ENCODE measurements around the gene ARHGEF38. TPM values are rescaled to one million over a fixed set of nuclear protein-coding genes. Genes with fewer than 3 reads are reported as not detected.

The ARHGEF38 gene
- total RNA-seq, 1 experiment from 2014 or later, result not detected

GRCh38 chr4:105631818-105632400 lies 79.5 kb downstream of the ARHGEF38 start:
- Histone ChIP-seq H3K36me3 (ENCODE audit: insufficient read depth, low read length, poor library complexity, severe bottlenecking) (no peaks in the 10 kb centered on the region), H3K27ac (ENCODE audit: low read depth, low read length, poor library complexity, severe bottlenecking) (no peak overlapping the region), H3K27me3 (replicated peaks; ENCODE audit: insufficient read depth, low read depth, low read length, poor library complexity) (no peaks in the 10 kb centered on the region), H3K4me1 (ENCODE audit: insufficient read depth, low read length, poor library complexity, severe bottlenecking) (peaks cover 18% of the 10 kb centered on the region), H3K4me3 (ENCODE audit: low read depth, low read length, poor library complexity, severe bottlenecking) (no peak overlapping the region), H3K9me3 (ENCODE audit: low read depth, low read length, poor library complexity, severe bottlenecking) (no peaks in the 10 kb centered on the region)
- intact Hi-C loops (cut with micrococcal nuclease; ENCODE audit: unreplicated experiment), result no loop called here
- POLR2A ChIA-PET (ENCODE audit: low non-redundant PET), result no interaction called here
- TF ChIP-seq CTCF (conservative IDR thresholded peaks at IDR 0.05; ENCODE audit: low read depth, low read length) (no peak), EZH2 (IDR thresholded peaks at IDR 0.05; ENCODE audit: borderline replicate concordance, low read depth, low read length, poor library complexity, severe bottlenecking) (no peak)
- no peak for DNase-seq (ENCODE audit: low spot score)
- CTCF ChIA-PET, result no interaction called here
- no TSS peak for BruUV-seq (replicated peaks)

GRCh38 chr4:105632599-105632998 lies 80.2 kb downstream of the ARHGEF38 start:
- H3K4me1 ChIP-seq (ENCODE audit: insufficient read depth, low read length, poor library complexity, severe bottlenecking), result peaks cover 25% of the 10 kb centered on the region
- no peaks in the 10 kb centered on the region for H3K36me3 ChIP-seq (ENCODE audit: insufficient read depth, low read length, poor library complexity, severe bottlenecking)
- BruUV-seq (replicated peaks), result no TSS peak
- no peak for TF ChIP-seq CTCF (conservative IDR thresholded peaks at IDR 0.05; ENCODE audit: low read depth, low read length)
- TF ChIP-seq EZH2 (IDR thresholded peaks at IDR 0.05; ENCODE audit: borderline replicate concordance, low read depth, low read length, poor library complexity, severe bottlenecking), result no peak
- ChIA-PET POLR2A (ENCODE audit: low non-redundant PET) (no interaction called here), CTCF (interaction anchor here (0.8 kb wide), 1 partner anchor 112 kb away, joined by 3 read pairs; no protein-coding TSS in a partner anchor)
- no peaks in the 10 kb centered on the region for H3K9me3 ChIP-seq (ENCODE audit: low read depth, low read length, poor library complexity, severe bottlenecking)
- no peak overlapping the region for H3K4me3 ChIP-seq (ENCODE audit: low read depth, low read length, poor library complexity, severe bottlenecking)
- H3K27me3 ChIP-seq (replicated peaks; ENCODE audit: insufficient read depth, low read depth, low read length, poor library complexity), result no peaks in the 10 kb centered on the region
- no peak for DNase-seq (ENCODE audit: low spot score)
- intact Hi-C loops (cut with micrococcal nuclease; ENCODE audit: unreplicated experiment), result no loop called here
- no peak overlapping the region for H3K27ac ChIP-seq (ENCODE audit: low read depth, low read length, poor library complexity, severe bottlenecking)

GRCh38 chr4:105633241-105633640 lies 80.8 kb downstream of the ARHGEF38 start:
- intact Hi-C loops (cut with micrococcal nuclease; ENCODE audit: unreplicated experiment), result no loop called here
- ChIA-PET CTCF (interaction anchor here (0.8 kb wide), 1 partner anchor 113 kb away, joined by 3 read pairs; no protein-coding TSS in a partner anchor), POLR2A (ENCODE audit: low non-redundant PET) (no interaction called here)
- no peaks in the 10 kb centered on the region for H3K27me3 ChIP-seq (replicated peaks; ENCODE audit: insufficient read depth, low read depth, low read length, poor library complexity)
- H3K36me3 ChIP-seq (ENCODE audit: insufficient read depth, low read length, poor library complexity, severe bottlenecking), result no peaks in the 10 kb centered on the region
- H3K27ac ChIP-seq (ENCODE audit: low read depth, low read length, poor library complexity, severe bottlenecking), result no peak overlapping the region
- no TSS peak for BruUV-seq (replicated peaks)
- TF ChIP-seq EZH2 (IDR thresholded peaks at IDR 0.05; ENCODE audit: borderline replicate concordance, low read depth, low read length, poor library complexity, severe bottlenecking), result no peak
- TF ChIP-seq CTCF (conservative IDR thresholded peaks at IDR 0.05; ENCODE audit: low read depth, low read length), result no peak
- no peak for DNase-seq (ENCODE audit: low spot score)
- H3K4me1 ChIP-seq (ENCODE audit: insufficient read depth, low read length, poor library complexity, severe bottlenecking), result peaks cover 30% of the 10 kb centered on the region
- no peaks in the 10 kb centered on the region for H3K9me3 ChIP-seq (ENCODE audit: low read depth, low read length, poor library complexity, severe bottlenecking)
- no peak overlapping the region for H3K4me3 ChIP-seq (ENCODE audit: low read depth, low read length, poor library complexity, severe bottlenecking)
